HepG2 (cell line): ENCODE data around the gene HSCB. TPM values are rescaled to one million over a fixed set of nuclear protein-coding genes. Genes with fewer than 3 reads are reported as not detected.

ENCODE experiments used
- AFF4 ChIP-seq: sonication (generic); formaldehyde crosslinking; IDR thresholded peaks from 2 replicates; pipeline ENCODE4 v1.4.0; 2020; ENCODE audit warnings: missing genetic modification reagents
- FOXM1 ChIP-seq: sonication (generic); formaldehyde crosslinking; IDR thresholded peaks from 2 replicates; pipeline ENCODE4 v1.5.0; 2020; ENCODE audit warnings: missing genetic modification reagents
- HDAC1 ChIP-seq: sonication (generic); formaldehyde crosslinking; IDR thresholded peaks from 2 replicates; pipeline ENCODE4 v1.5.1; 2020; ENCODE audit warnings: mild to moderate bottlenecking, missing genetic modification reagents
- IKZF5 ChIP-seq: IDR thresholded peaks from 2 replicates; pipeline ENCODE4 v1.6.1; 2018; ENCODE audit warnings: missing genetic modification reagents, mild to moderate bottlenecking, missing compliant biosample characterization
- MTF1 ChIP-seq: sonication (generic); formaldehyde crosslinking; IDR thresholded peaks from 2 replicates; pipeline ENCODE4 v1.5.0; 2020; ENCODE audit warnings: missing genetic modification reagents
- NFE2 ChIP-seq: sonication (generic); formaldehyde crosslinking; IDR thresholded peaks from 2 replicates; pipeline ENCODE4 v1.4.0; 2020; ENCODE audit warnings: missing genetic modification reagents
- NFYB ChIP-seq: sonication (generic); formaldehyde crosslinking; IDR thresholded peaks from 2 replicates; pipeline ENCODE4 v1.4.0; 2020; ENCODE audit warnings: missing genetic modification reagents
- PRMT3 ChIP-seq: sonication (generic); formaldehyde crosslinking; IDR thresholded peaks from 2 replicates; pipeline ENCODE4 v1.8.1; 2022; ENCODE audit warnings: low read depth, mild to moderate bottlenecking, moderate library complexity, missing genetic modification reagents, borderline replicate concordance
- SNRNP70 ChIP-seq: fragments of 200-400 bp; formaldehyde crosslinking; IDR thresholded peaks from 2 replicates; pipeline ENCODE4 v1.6.1; 2017; ENCODE audit warnings: mild to moderate bottlenecking, low read depth, low read length, moderate library complexity
- STAT5B ChIP-seq: sonication (generic); formaldehyde crosslinking; IDR thresholded peaks from 2 replicates; pipeline ENCODE4 v1.4.0; 2020; ENCODE audit warnings: missing genetic modification reagents
- TBL1XR1 ChIP-seq: fragments of 150-350 bp; IDR thresholded peaks from 2 replicates; pipeline ENCODE4 v1.6.1; 2014; ENCODE audit warnings: borderline replicate concordance, low read length; ENCODE audit not compliant: partially characterized antibody
- ZBTB1 ChIP-seq: sonication (generic); formaldehyde crosslinking; IDR thresholded peaks from 2 replicates; pipeline ENCODE4 v1.4.0; 2020; ENCODE audit warnings: missing genetic modification reagents, borderline replicate concordance
- ZEB1 ChIP-seq: IDR thresholded peaks from 2 replicates; pipeline ENCODE4 v1.6.1; 2012; ENCODE audit warnings: mild to moderate bottlenecking, low read depth, inconsistent platforms; ENCODE audit not compliant: insufficient replicate concordance
- ZMAT5 ChIP-seq: sonication (generic); formaldehyde crosslinking; IDR thresholded peaks from 2 replicates; pipeline ENCODE4 v1.5.0; 2020; ENCODE audit warnings: mild to moderate bottlenecking, low read depth, missing genetic modification reagents, borderline replicate concordance
- ZMYM3 ChIP-seq: sonication (generic); formaldehyde crosslinking; IDR thresholded peaks from 2 replicates; pipeline ENCODE4 v1.5.1; 2020; ENCODE audit warnings: mild to moderate bottlenecking, missing genetic modification reagents
- ZNF20 ChIP-seq: sonication (generic); formaldehyde crosslinking; IDR thresholded peaks from 2 replicates; pipeline ENCODE4 v1.4.0; 2020; ENCODE audit warnings: mild to moderate bottlenecking, moderate library complexity, missing genetic modification reagents
- ZNF362 ChIP-seq: sonication (generic); formaldehyde crosslinking; IDR thresholded peaks from 2 replicates; pipeline ENCODE4 v1.4.0; 2020; ENCODE audit warnings: missing genetic modification reagents, mild to moderate bottlenecking, borderline replicate concordance
- ZNF414 ChIP-seq: sonication (generic); formaldehyde crosslinking; IDR thresholded peaks from 2 replicates; pipeline ENCODE4 v1.5.0; 2020; ENCODE audit warnings: missing genetic modification reagents
- ZNF496 ChIP-seq: sonication (generic); formaldehyde crosslinking; IDR thresholded peaks from 2 replicates; pipeline ENCODE4 v1.8.1; 2023; ENCODE audit warnings: mild to moderate bottlenecking, moderate library complexity, missing genetic modification reagents; ENCODE audit not compliant: insufficient replicate concordance
- ZNF530 ChIP-seq: sonication (generic); formaldehyde crosslinking; IDR thresholded peaks from 2 replicates; pipeline ENCODE4 v1.5.0; 2020; ENCODE audit warnings: low read depth, mild to moderate bottlenecking, missing genetic modification reagents
- polyA plus RNA-seq, 8 experiments: library from polyadenylated mRNA; depleted of rRNA in 3 of 8; stranded (reverse) in 7 of 8; unstranded in 1 of 8; fragments of >200 nt; fragmentation: Illumina TruSeq in 4 of 8; extraction: Trizol in 4 of 8; gene quantifications; 2 replicates each; pipeline versions ENCODE4 v1.2.1 to v1.2.3, GENCODE V29; 2011 to 2016; ENCODE audit warnings: low read depth in 4 of 8, missing spikeins in 1 of 8, mixed read lengths in 1 of 8; ENCODE audit not compliant: insufficient read depth in 1 of 8
- total RNA-seq, 5 experiments: library from RNA; depleted of rRNA; stranded (reverse); fragments of >200 nt; fragmentation: Illumina TruSeq; extraction: Trizol; gene quantifications; 2 replicates each; pipeline ENCODE4 v1.2.3, GENCODE V29; 2016; ENCODE audit warnings: low read depth in 1 of 5

Gene HSCB
- total and polyA plus RNA-seq, 2 of the 13 experiments (the other 11 are each of a cell fraction or from before 2014, with no cell fraction given), result 15.4 to 20.9 TPM

- TF ChIP-seq AFF4 (no peak; the same call in 1 of the 2 replicates), ZNF530 (no peak), TBL1XR1 (no peak), IKZF5 (0 out of 2 replicates have a peak, but pooled peaks have one; percentile 45), ZMYM3 (0 out of 2 replicates have a peak, but pooled peaks have one; percentile 17), ZBTB1 (CRISPR knock-in tag) (no peak), ZNF414 (CRISPR knock-in tag) (no peak), ZNF20 (no peak), FOXM1 (CRISPR knock-in tag) (no peak), ZNF496 (CRISPR knock-in tag) (no peak), HDAC1 (CRISPR knock-in tag) (no peak), SNRNP70 (no peak), NFYB (no peak), ZNF362 (CRISPR knock-in tag) (peak; percentile 46; the same call in 1 of the 2 replicates), ZEB1 (peak; percentile 66), STAT5B (CRISPR knock-in tag) (no peak), PRMT3 (CRISPR knock-in tag) (no peak), ZMAT5 (CRISPR knock-in tag) (no peak), NFE2 (CRISPR knock-in tag) (no peak), MTF1 (CRISPR knock-in tag) (0 out of 2 replicates have a peak, but pooled peaks have one; percentile 29)
Observed at GRCh38 chr22:28792491-28793383, 50.9 kb downstream of the HSCB start (continued).
